ENCODE data around the gene PTPRM. TPM values are rescaled to one million over a fixed set of nuclear protein-coding genes. Genes with fewer than 3 reads are reported as not detected.
A peak's percentile ranks its signal among the peaks of the same experiment; 100 is the strongest.

The PTPRM gene
- total and polyA plus RNA-seq, 4 donors, result 9.2 to 23.0 (median 12.7) TPM

DNA sequence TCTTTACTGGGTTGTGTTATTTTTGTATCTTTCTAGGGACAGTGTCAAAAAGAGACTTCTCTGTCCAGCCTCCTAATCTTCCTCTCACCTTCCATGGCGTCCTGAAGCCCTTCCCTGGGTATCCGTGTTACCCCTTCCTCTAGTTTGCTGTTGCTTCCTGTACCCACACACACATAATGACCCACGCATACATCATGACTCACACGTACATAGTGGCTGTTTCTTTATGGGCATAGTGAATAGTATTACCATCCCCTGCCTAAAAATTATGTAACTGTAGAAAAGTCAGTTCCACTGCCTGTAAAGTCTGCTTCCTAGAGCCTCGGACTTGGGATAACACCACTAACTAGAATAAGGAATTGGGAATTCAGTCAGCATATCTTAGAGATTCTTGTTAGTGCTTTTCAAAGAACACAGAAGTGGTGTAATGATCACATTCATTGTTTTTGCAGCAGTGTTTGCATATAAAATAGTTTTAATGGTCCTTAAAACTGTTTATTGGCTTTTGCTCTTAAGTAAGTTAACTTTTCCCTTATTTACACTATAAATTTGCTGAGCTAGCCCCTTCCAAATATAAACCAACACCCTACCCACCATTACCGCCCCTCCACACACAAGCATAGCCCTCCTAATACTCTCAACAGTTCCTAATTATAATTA is 733.8 kb downstream of the PTPRM start:
- no peaks in the 10 kb centered on the region for H3K27me3 ChIP-seq (ENCODE audit: control insufficient read depth in 4 of 4, insufficient read depth in 4 of 4, low read length in 3 of 4)
- no peak for TF ChIP-seq RAD21 (IDR thresholded peaks at IDR 0.05)
- TF ChIP-seq SP1 (IDR thresholded peaks at IDR 0.05), result no peak
- TF ChIP-seq, protein P1, sequence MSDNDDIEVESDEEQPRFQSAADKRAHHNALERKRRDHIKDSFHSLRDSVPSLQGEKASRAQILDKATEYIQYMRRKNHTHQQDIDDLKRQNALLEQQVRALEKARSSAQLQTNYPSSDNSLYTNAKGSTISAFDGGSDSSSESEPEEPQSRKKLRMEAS (IDR thresholded peaks at IDR 0.05), result no peak
- no peak for TF ChIP-seq HNF4G (IDR thresholded peaks at IDR 0.05)
- TF ChIP-seq JUND (IDR thresholded peaks at IDR 0.05), result no peak
- TF ChIP-seq EGR1 (IDR thresholded peaks at IDR 0.05; ENCODE audit: low read depth in 2 of 2), result no peak
- TF ChIP-seq, protein P2, sequence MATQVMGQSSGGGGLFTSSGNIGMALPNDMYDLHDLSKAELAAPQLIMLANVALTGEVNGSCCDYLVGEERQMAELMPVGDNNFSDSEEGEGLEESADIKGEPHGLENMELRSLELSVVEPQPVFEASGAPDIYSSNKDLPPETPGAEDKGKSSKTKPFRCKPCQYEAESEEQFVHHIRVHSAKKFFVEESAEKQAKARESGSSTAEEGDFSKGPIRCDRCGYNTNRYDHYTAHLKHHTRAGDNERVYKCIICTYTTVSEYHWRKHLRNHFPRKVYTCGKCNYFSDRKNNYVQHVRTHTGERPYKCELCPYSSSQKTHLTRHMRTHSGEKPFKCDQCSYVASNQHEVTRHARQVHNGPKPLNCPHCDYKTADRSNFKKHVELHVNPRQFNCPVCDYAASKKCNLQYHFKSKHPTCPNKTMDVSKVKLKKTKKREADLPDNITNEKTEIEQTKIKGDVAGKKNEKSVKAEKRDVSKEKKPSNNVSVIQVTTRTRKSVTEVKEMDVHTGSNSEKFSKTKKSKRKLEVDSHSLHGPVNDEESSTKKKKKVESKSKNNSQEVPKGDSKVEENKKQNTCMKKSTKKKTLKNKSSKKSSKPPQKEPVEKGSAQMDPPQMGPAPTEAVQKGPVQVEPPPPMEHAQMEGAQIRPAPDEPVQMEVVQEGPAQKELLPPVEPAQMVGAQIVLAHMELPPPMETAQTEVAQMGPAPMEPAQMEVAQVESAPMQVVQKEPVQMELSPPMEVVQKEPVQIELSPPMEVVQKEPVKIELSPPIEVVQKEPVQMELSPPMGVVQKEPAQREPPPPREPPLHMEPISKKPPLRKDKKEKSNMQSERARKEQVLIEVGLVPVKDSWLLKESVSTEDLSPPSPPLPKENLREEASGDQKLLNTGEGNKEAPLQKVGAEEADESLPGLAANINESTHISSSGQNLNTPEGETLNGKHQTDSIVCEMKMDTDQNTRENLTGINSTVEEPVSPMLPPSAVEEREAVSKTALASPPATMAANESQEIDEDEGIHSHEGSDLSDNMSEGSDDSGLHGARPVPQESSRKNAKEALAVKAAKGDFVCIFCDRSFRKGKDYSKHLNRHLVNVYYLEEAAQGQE (IDR thresholded peaks at IDR 0.05), result no peak
- no peak for TF ChIP-seq FOXA2 (IDR thresholded peaks at IDR 0.05)
- TF ChIP-seq, protein P3, sequence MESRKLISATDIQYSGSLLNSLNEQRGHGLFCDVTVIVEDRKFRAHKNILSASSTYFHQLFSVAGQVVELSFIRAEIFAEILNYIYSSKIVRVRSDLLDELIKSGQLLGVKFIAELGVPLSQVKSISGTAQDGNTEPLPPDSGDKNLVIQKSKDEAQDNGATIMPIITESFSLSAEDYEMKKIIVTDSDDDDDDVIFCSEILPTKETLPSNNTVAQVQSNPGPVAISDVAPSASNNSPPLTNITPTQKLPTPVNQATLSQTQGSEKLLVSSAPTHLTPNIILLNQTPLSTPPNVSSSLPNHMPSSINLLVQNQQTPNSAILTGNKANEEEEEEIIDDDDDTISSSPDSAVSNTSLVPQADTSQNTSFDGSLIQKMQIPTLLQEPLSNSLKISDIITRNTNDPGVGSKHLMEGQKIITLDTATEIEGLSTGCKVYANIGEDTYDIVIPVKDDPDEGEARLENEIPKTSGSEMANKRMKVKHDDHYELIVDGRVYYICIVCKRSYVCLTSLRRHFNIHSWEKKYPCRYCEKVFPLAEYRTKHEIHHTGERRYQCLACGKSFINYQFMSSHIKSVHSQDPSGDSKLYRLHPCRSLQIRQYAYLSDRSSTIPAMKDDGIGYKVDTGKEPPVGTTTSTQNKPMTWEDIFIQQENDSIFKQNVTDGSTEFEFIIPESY (IDR thresholded peaks at IDR 0.05), result no peak
- no peak for TF ChIP-seq RXRA (IDR thresholded peaks at IDR 0.05)
- TF ChIP-seq GABPA (IDR thresholded peaks at IDR 0.05 in 1 of 2, conservative IDR thresholded peaks at IDR 0.05 in 1 of 2), result no peak
- H3K27ac ChIP-seq (ENCODE audit: low read depth in 1 of 2, low read length in 2 of 2), result no peak overlapping the region
- H3K9me3 ChIP-seq (ENCODE audit: control insufficient read depth in 4 of 4, low read length in 3 of 4), result no peaks in the 10 kb centered on the region
- H3K4me3 ChIP-seq (ENCODE audit: low read depth in 1 of 3, low read length in 3 of 3), result no peak overlapping the region
- H3K4me1 ChIP-seq (ENCODE audit: control insufficient read depth in 4 of 4, insufficient read depth in 4 of 4, low read length in 3 of 4), result peaks cover 3 to 18% (median 14%) of the 10 kb centered on the region in 4 donors
- H3K36me3 ChIP-seq (ENCODE audit: control insufficient read depth in 4 of 4, insufficient read depth in 3 of 4, low read depth in 1 of 4, low read length in 3 of 4), result peaks cover 0 to 6% (median 0%) of the 10 kb centered on the region in 4 donors
- no peak for DNase-seq (ENCODE audit: low spot score)
- WGBS, result 73% methylated on average over 6 of the region's 6 CpGs
- H3K9ac ChIP-seq (ENCODE audit: low read depth in 1 of 2, low read length in 2 of 2), result no peak overlapping the region

DNA sequence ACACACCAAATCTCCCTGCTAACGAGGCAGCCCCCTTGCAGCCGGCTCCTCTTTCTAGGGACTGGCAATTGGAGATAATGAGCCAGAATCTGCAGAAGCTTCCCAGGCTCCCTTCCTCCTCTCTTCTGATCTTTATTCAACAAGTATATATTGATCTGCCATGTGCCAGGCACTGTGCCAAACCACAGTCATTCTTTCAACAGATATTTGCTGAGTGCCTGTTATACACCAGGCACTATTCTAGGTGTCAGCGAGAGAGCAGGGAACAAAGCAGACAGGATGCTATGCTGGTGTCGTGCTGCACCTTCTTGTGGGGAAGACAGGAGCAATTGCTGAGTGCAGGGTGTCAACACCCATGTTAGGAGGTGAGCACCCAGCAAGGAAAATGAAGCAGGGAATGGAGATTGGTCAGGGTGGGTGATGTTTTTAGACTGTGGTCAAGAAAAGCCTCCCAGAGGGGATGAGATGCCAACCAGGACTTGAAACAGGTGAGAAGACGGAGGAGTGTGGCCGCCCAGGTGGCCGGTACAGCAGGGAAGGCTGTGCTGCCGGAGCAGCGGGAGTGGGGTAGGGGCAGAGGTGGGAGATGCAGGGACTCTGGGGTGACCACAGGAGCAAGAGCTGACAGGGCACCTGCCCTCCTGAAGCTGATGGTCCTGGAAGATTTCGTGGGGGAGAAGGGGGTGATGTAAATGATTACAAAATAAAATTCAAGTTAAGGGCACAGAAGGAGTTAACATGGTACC is 734.5 kb downstream of the PTPRM start:
- Histone ChIP-seq H3K27me3 (ENCODE audit: control insufficient read depth in 4 of 4, insufficient read depth in 4 of 4, low read length in 3 of 4) (no peaks in the 10 kb centered on the region), H3K4me3 (ENCODE audit: low read depth in 1 of 3, low read length in 3 of 3) (no peak overlapping the region), H3K36me3 (ENCODE audit: control insufficient read depth in 4 of 4, insufficient read depth in 3 of 4, low read depth in 1 of 4, low read length in 3 of 4) (peaks cover 0 to 2% (median 0%) of the 10 kb centered on the region in 4 donors), H3K9me3 (ENCODE audit: control insufficient read depth in 4 of 4, low read length in 3 of 4) (no peaks in the 10 kb centered on the region), H3K4me1 (ENCODE audit: control insufficient read depth in 4 of 4, insufficient read depth in 4 of 4, low read length in 3 of 4) (peaks cover 3 to 18% (median 14%) of the 10 kb centered on the region in 4 donors), H3K9ac (ENCODE audit: low read depth in 1 of 2, low read length in 2 of 2) (no peak overlapping the region), H3K27ac (ENCODE audit: low read depth in 1 of 2, low read length in 2 of 2) (no peak overlapping the region)
- no peak for DNase-seq (ENCODE audit: low spot score)
- WGBS, result 69% methylated on average over 10 of the region's 10 CpGs
- TF ChIP-seq SP1 (IDR thresholded peaks at IDR 0.05) (no peak), RAD21 (IDR thresholded peaks at IDR 0.05) (peak; percentile 56 to 64), EGR1 (IDR thresholded peaks at IDR 0.05; ENCODE audit: low read depth in 2 of 2) (no peak), TAF1 (conservative IDR thresholded peaks at IDR 0.05) (no peak), YY1 (IDR thresholded peaks at IDR 0.05) (no peak), NR2F2 (IDR thresholded peaks at IDR 0.05) (no peak), RXRA (IDR thresholded peaks at IDR 0.05) (peak; percentile 31 to 77), JUND (IDR thresholded peaks at IDR 0.05) (peak in 1 of 2 donors; percentile 60), GABPA (IDR thresholded peaks at IDR 0.05 in 1 of 2, conservative IDR thresholded peaks at IDR 0.05 in 1 of 2) (no peak), HNF4A (conservative IDR thresholded peaks at IDR 0.05) (peak; percentile 46 to 70), FOXA2 (IDR thresholded peaks at IDR 0.05) (peak; percentile 69), HNF4G (IDR thresholded peaks at IDR 0.05) (no peak)
- TF ChIP-seq, protein P4, sequence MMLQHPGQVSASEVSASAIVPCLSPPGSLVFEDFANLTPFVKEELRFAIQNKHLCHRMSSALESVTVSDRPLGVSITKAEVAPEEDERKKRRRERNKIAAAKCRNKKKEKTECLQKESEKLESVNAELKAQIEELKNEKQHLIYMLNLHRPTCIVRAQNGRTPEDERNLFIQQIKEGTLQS (IDR thresholded peaks at IDR 0.05), result no peak
- TF ChIP-seq, protein P5, sequence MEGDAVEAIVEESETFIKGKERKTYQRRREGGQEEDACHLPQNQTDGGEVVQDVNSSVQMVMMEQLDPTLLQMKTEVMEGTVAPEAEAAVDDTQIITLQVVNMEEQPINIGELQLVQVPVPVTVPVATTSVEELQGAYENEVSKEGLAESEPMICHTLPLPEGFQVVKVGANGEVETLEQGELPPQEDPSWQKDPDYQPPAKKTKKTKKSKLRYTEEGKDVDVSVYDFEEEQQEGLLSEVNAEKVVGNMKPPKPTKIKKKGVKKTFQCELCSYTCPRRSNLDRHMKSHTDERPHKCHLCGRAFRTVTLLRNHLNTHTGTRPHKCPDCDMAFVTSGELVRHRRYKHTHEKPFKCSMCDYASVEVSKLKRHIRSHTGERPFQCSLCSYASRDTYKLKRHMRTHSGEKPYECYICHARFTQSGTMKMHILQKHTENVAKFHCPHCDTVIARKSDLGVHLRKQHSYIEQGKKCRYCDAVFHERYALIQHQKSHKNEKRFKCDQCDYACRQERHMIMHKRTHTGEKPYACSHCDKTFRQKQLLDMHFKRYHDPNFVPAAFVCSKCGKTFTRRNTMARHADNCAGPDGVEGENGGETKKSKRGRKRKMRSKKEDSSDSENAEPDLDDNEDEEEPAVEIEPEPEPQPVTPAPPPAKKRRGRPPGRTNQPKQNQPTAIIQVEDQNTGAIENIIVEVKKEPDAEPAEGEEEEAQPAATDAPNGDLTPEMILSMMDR (IDR thresholded peaks at IDR 0.05; ENCODE audit: low read depth, low read length, missing input control), result no peak
- TF ChIP-seq, protein P1 (IDR thresholded peaks at IDR 0.05), result peak; percentile 45
- TF ChIP-seq, protein P2 (IDR thresholded peaks at IDR 0.05), result no peak
